Endothelial cell of umbilical vein (primary cell): Measurements from ENCODE around the gene DNAJC8. TPM values are rescaled to one million over a fixed set of nuclear protein-coding genes. Genes with fewer than 3 reads are reported as not detected.

ENCODE experiments used
- BruUV-seq: library from RNA; stranded (reverse); fragments of 400-500 nt; replicated peaks from 2 replicates; lab custom pipeline; 2021; lab: Mats Ljungman, UMichigan
- CTCF ChIA-PET: fragments of 300-600, 350-600 bp; sonication (Branson Sonifier 250); formaldehyde crosslinking; loops from one replicate; lab custom pipeline; 2021; ENCODE audit warnings: antibody characterized with exemption, inconsistent platforms; lab: Charles Lee
- POLR2A ChIA-PET: fragments of 300-600, 350-600 bp; sonication (Branson Sonifier 250); formaldehyde crosslinking; loops from one replicate; lab custom pipeline; 2021; ENCODE audit warnings: antibody characterized with exemption, inconsistent platforms; lab: Charles Lee
- DNase-seq: peaks from one replicate; pipeline ENCODE4 v3.0.0-alpha.2; 2011; ENCODE audit warnings: low read depth, low spot score
- FAIRE-seq: peaks from 2 replicates; lab custom pipeline; 2011; peaks lifted over from hg19 to GRCh38; lab: Jason Lieb, UNC
- H2AFZ ChIP-seq: 2 replicates; pipeline ENCODE4 v1.6.0; 2012; ENCODE audit warnings: low read depth, low read length, control low read depth, inconsistent platforms
- H3K27ac ChIP-seq: 2 replicates; pipeline ENCODE4 v1.5.1; 2011; ENCODE audit warnings: low read depth, mild to moderate bottlenecking, control low read depth, low read length, moderate library complexity; ENCODE audit not compliant: insufficient read depth
- H3K27me3 ChIP-seq, 2 experiments: 2 replicates each; pipeline versions ENCODE4 v1.6.0 to v1.6.1; 2011; ENCODE audit warnings: low read length in 2 of 2, mixed read lengths in 1 of 2; ENCODE audit not compliant: control insufficient read depth in 2 of 2, insufficient read depth in 2 of 2
- H3K36me3 ChIP-seq, 2 experiments: 2 replicates in 1 of 2; 3 replicates in 1 of 2; pipeline ENCODE4 v1.5.1; 2011; ENCODE audit warnings: low read length in 2 of 2, mild to moderate bottlenecking in 1 of 2, moderate library complexity in 1 of 2; ENCODE audit not compliant: control insufficient read depth in 2 of 2, insufficient read depth in 2 of 2; ENCODE audit errors: extremely low read depth in 1 of 2
- H3K4me1 ChIP-seq: 3 replicates; pipeline ENCODE4 v1.5.1; 2011; ENCODE audit warnings: mild to moderate bottlenecking, low read length; ENCODE audit not compliant: control insufficient read depth, insufficient read depth; ENCODE audit errors: extremely low read depth
- H3K4me2 ChIP-seq: 2 replicates; pipeline ENCODE4 v1.6.1; 2011; ENCODE audit warnings: low read length, control low read depth, mixed read lengths; ENCODE audit not compliant: insufficient read depth
- H3K4me3 ChIP-seq, 3 experiments: fragments of 200-600 bp in 1 of 3; sonication (generic), shearing (Covaris generic) in 1 of 3; replicated peaks in 1 of 3; 2 replicates each; pipeline ENCODE4 v1.5.1; 2011 to 2016; ENCODE audit warnings: control low read depth in 3 of 3, low read length in 3 of 3, mild to moderate bottlenecking in 2 of 3, inconsistent platforms in 1 of 3, low read depth in 1 of 3, moderate library complexity in 1 of 3; ENCODE audit not compliant: insufficient read depth in 1 of 3
- H3K79me2 ChIP-seq: 2 replicates; pipeline ENCODE4 v1.6.0; 2012; ENCODE audit warnings: low read length, inconsistent platforms; ENCODE audit not compliant: control insufficient read depth, insufficient read depth
- H3K9ac ChIP-seq: replicated peaks from 2 replicates; pipeline ENCODE3; 2011; ENCODE audit warnings: low read length, control low read depth; ENCODE audit not compliant: insufficient read depth; ENCODE audit errors: extremely low read depth
- H3K9me1 ChIP-seq: replicated peaks from 3 replicates; pipeline ENCODE4 v1.6.0; 2011; ENCODE audit warnings: mild to moderate bottlenecking, low read length; ENCODE audit not compliant: control insufficient read depth, insufficient read depth; ENCODE audit errors: extremely low read depth
- H3K9me3 ChIP-seq: replicated peaks from 2 replicates; pipeline ENCODE4 v1.5.1; 2012; ENCODE audit warnings: low read length, inconsistent platforms; ENCODE audit not compliant: control insufficient read depth, insufficient read depth
- H4K20me1 ChIP-seq: replicated peaks from 2 replicates; pipeline ENCODE3; 2011; ENCODE audit warnings: mild to moderate bottlenecking, low read length; ENCODE audit not compliant: control insufficient read depth, insufficient read depth; ENCODE audit errors: extremely low read depth
- EZH2 ChIP-seq: IDR thresholded peaks from 2 replicates; pipeline ENCODE4 v1.6.1; 2012; ENCODE audit warnings: borderline replicate concordance, low read depth, mild to moderate bottlenecking, moderate library complexity, low read length, inconsistent platforms; ENCODE audit not compliant: severe bottlenecking
- FOS ChIP-seq: IDR thresholded peaks from 2 replicates; pipeline ENCODE4 v1.6.1; 2011; ENCODE audit warnings: mild to moderate bottlenecking, low read length, moderate library complexity, borderline replicate concordance; ENCODE audit not compliant: insufficient read depth
- GATA2 ChIP-seq: IDR thresholded peaks from 2 replicates; pipeline ENCODE4 v1.7.0; 2011; ENCODE audit warnings: low read depth, mild to moderate bottlenecking, moderate library complexity, mixed read lengths, low read length; ENCODE audit not compliant: insufficient read length, insufficient read depth
- JUN ChIP-seq: IDR thresholded peaks from 2 replicates; pipeline ENCODE4 v1.6.1; 2011; ENCODE audit warnings: borderline replicate concordance, low read depth; ENCODE audit not compliant: insufficient read length, insufficient read depth
- MYC ChIP-seq: IDR thresholded peaks from one replicate; pipeline ENCODE4 v1.6.1; 2011; ENCODE audit warnings: mild to moderate bottlenecking, low read depth, low read length
- POLR2A ChIP-seq: IDR thresholded peaks from 2 replicates; pipeline ENCODE4 v1.6.1; 2012; ENCODE audit warnings: low read depth, mild to moderate bottlenecking, control low read depth, low read length
- POLR2AphosphoS5 ChIP-seq: IDR thresholded peaks from 2 replicates; pipeline ENCODE4 v1.6.1; 2012; ENCODE audit warnings: low read depth, mild to moderate bottlenecking, control low read depth, low read length, moderate library complexity; ENCODE audit not compliant: insufficient read depth
- dilution Hi-C: fragments of 300-500 bp; cut with MboI; formaldehyde crosslinking; loops from one replicate; pipeline ENCODE4 v1.15.0; 2019; ENCODE audit warnings: low sequenced_read_pairs; ENCODE audit not compliant: extremely low pct_ligation_motif_present
- intact Hi-C: fragments of 100-400 bp; cut with micrococcal nuclease; formaldehyde crosslinking; loops from one replicate; pipeline ENCODE4 v1.10.0; 2022
- polyA plus RNA-seq, 4 experiments: library from polyadenylated mRNA; depleted of rRNA in 3 of 4; stranded (reverse) in 3 of 4; unstranded in 1 of 4; fragments of >200 nt; gene quantifications; 2 replicates each; pipeline versions ENCODE4 v1.2.1 to v1.2.3, GENCODE V29; 2011 to 2012; ENCODE audit warnings: missing spikeins in 1 of 4
- total RNA-seq: library from RNA; stranded (reverse); gene quantifications from 2 replicates; pipeline ENCODE4 v1.2.3, GENCODE V29; 2021
- TF ChIP-seq, protein P1 (sequence below), 2 donors: IDR thresholded peaks; 1 replicate in 1 of 2; 2 replicates in 1 of 2; pipeline ENCODE4 v1.5.1; 2011; ENCODE audit warnings: low read length in 2 of 2, mild to moderate bottlenecking in 2 of 2, moderate library complexity in 2 of 2, control low read depth in 1 of 2, inconsistent platforms in 1 of 2, low read depth in 1 of 2; ENCODE audit not compliant: insufficient read depth in 1 of 2; ENCODE audit errors: extremely low read depth in 1 of 2
- TF ChIP-seq, protein P2 (sequence below): IDR thresholded peaks from 2 replicates; pipeline ENCODE4 v1.6.1; 2011; ENCODE audit not compliant: insufficient read depth, insufficient read length

Gene DNAJC8
- total and polyA plus RNA-seq, 2 donors (not counting 3 experiments of a cell fraction or from before 2014, with no cell fraction given) = 71.0 to 106 TPM

GRCh38 chr1:28257736-28258135 is 24.9 kb upstream of the DNAJC8 start:
- FAIRE-seq (no peak), DNase-seq (no peak)
- no peak for TF ChIP-seq MYC
- no peak for TF ChIP-seq POLR2AphosphoS5
- TF ChIP-seq, protein P1, sequence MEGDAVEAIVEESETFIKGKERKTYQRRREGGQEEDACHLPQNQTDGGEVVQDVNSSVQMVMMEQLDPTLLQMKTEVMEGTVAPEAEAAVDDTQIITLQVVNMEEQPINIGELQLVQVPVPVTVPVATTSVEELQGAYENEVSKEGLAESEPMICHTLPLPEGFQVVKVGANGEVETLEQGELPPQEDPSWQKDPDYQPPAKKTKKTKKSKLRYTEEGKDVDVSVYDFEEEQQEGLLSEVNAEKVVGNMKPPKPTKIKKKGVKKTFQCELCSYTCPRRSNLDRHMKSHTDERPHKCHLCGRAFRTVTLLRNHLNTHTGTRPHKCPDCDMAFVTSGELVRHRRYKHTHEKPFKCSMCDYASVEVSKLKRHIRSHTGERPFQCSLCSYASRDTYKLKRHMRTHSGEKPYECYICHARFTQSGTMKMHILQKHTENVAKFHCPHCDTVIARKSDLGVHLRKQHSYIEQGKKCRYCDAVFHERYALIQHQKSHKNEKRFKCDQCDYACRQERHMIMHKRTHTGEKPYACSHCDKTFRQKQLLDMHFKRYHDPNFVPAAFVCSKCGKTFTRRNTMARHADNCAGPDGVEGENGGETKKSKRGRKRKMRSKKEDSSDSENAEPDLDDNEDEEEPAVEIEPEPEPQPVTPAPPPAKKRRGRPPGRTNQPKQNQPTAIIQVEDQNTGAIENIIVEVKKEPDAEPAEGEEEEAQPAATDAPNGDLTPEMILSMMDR (IDR thresholded peaks at IDR 0.05; ENCODE audit: extremely low read depth in 1 of 2, insufficient read depth in 1 of 2, low read depth in 1 of 2, low read length in 2 of 2) = no peak
- TF ChIP-seq GATA2 = no peak
- no peak for TF ChIP-seq EZH2
- no peak for TF ChIP-seq POLR2A
- TF ChIP-seq, protein P2, sequence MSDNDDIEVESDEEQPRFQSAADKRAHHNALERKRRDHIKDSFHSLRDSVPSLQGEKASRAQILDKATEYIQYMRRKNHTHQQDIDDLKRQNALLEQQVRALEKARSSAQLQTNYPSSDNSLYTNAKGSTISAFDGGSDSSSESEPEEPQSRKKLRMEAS = no peak
- no peak for TF ChIP-seq FOS
- no peak for TF ChIP-seq JUN
- Histone ChIP-seq H3K9ac (no peak overlapping the region), H4K20me1 (peaks cover 7% of the 10 kb centered on the region), H2AFZ (no peak overlapping the region), H3K4me2 (no peak overlapping the region), H3K4me3 (no peak overlapping the region), H3K27me3 (peaks cover 0 to 3% of the 10 kb centered on the region in 2 experiments), H3K4me1 (peaks cover 12% of the 10 kb centered on the region), H3K27ac (no peak overlapping the region), H3K79me2 (peaks cover 27% of the 10 kb centered on the region), H3K36me3 (no peaks in the 10 kb centered on the region), H3K9me1 (no peaks in the 10 kb centered on the region), H3K9me3 (no peaks in the 10 kb centered on the region)
- dilution Hi-C loops (loop anchor here (25.0 kb wide), 1 partner anchor 355 kb away; no protein-coding TSS in a partner anchor), intact Hi-C loops (loop anchor here (2.0 kb wide), 2 partner anchors 25 to 71 kb away; partner anchors contain the start of genes DNAJC8 and MED18)
- ChIA-PET CTCF (interaction anchor here (0.7 to 6.1 kb wide), 4 partner anchors 9 to 1108 kb away, joined by 3 to 73 read pairs (median 4); partner anchors contain the start of gene MED18), POLR2A (interaction anchor here (0.7 to 1.2 kb wide), 3 partner anchors 9 to 324 kb away, joined by 3 to 7 read pairs (median 4); no protein-coding TSS in a partner anchor)
- BruUV-seq = no TSS peak
